Suprapubic skin (tissue), 4 donors: Measurements from ENCODE around the gene MAP2K5.

Source experiments
- CTCF ChIP-seq, 2 donors: fragments of 200-600 bp in 1 of 2; fragments of 450-650 bp in 1 of 2; sonication (generic) in 1 of 2; IDR thresholded peaks; one replicate each; pipeline ENCODE4 v1.5.1; 2016 to 2019; ENCODE audit warnings: antibody characterized with exemption in 2 of 2, mild to moderate bottlenecking in 1 of 2, moderate library complexity in 1 of 2
- POLR2A ChIP-seq, 2 donors: fragments of 450-650 bp; IDR thresholded peaks; one replicate each; pipeline ENCODE4 v1.6.1; 2017; ENCODE audit warnings: antibody characterized with exemption in 2 of 2, mild to moderate bottlenecking in 2 of 2, moderate library complexity in 2 of 2
- POLR2AphosphoS5 ChIP-seq, 3 donors: sonication (generic); formaldehyde crosslinking; IDR thresholded peaks; one replicate each; pipeline ENCODE4 v1.6.1; 2017; ENCODE audit warnings: antibody characterized with exemption in 3 of 3

GRCh38 chr15:67799801-67800205 is 257.3 kb downstream of the MAP2K5 start:
- TF ChIP-seq POLR2AphosphoS5 (IDR thresholded peaks at IDR 0.05) (no peak), POLR2A (IDR thresholded peaks at IDR 0.05) (no peak), CTCF (IDR thresholded peaks at IDR 0.05) (no peak)
